Neutrophil (primary cell): ENCODE results near the gene CRABP2.

Experiments
- H3K27ac ChIP-seq: fragments of 200-600 bp; sonication (generic); 2 replicates; pipeline ENCODE4 v1.5.1; 2016; ENCODE audit warnings: mild to moderate bottlenecking, moderate library complexity
- H3K27me3 ChIP-seq: fragments of 200-600 bp; sonication (generic); 2 replicates; pipeline ENCODE4 v1.6.0; 2016; ENCODE audit warnings: mild to moderate bottlenecking
- H3K36me3 ChIP-seq: fragments of 200-600 bp; sonication (generic); 2 replicates; pipeline ENCODE4 v1.5.1; 2017
- H3K4me1 ChIP-seq, 2 experiments: fragments of 200-600 bp in 1 of 2; sonication (generic) in 1 of 2; 1 replicate in 1 of 2; 2 replicates in 1 of 2; pipeline versions ENCODE4 v1.5.1 to v1.6.1; 2013 to 2016; ENCODE audit warnings: low read depth in 1 of 2, low read length in 1 of 2, mild to moderate bottlenecking in 1 of 2, moderate library complexity in 1 of 2; ENCODE audit not compliant: control insufficient read depth in 1 of 2, insufficient read depth in 1 of 2
- H3K4me3 ChIP-seq, 2 experiments: fragments of 200-600 bp in 1 of 2; sonication (generic) in 1 of 2; 1 replicate in 1 of 2; 2 replicates in 1 of 2; pipeline ENCODE4 v1.5.1; 2013 to 2016; ENCODE audit warnings: low read depth in 1 of 2, low read length in 1 of 2, mild to moderate bottlenecking in 1 of 2, moderate library complexity in 1 of 2
- H3K9me3 ChIP-seq: fragments of 200-600 bp; sonication (generic); 2 replicates; pipeline ENCODE4 v1.5.1; 2016
- CTCF ChIP-seq: fragments of 200-600 bp; sonication (generic); IDR thresholded peaks from 2 replicates; pipeline ENCODE4 v1.5.1; 2016; ENCODE audit warnings: antibody characterized with exemption

The CRABP2 gene

DNA sequence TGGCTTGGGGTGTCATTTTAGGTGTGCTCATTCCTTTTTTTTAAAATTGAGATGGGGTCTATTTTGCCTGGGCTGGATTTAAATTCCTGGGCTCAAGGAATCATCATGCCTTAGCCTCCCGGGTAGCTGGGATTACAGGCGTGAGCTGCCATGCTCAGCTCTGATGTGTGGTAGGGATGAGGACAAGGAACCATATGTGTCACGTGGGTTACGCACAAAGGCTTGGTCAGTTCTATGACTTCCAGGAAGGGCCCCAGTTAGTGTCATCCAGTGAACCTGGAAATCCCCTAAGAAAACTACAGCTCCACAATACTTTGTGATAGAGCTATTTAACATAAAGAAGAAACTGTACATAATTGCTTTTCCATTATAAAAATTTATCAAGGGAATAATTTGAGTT, 16.2 kb upstream of the CRABP2 start:
- H3K4me3 ChIP-seq, result no peak overlapping the region
- H3K27me3 ChIP-seq, result no peaks in the 10 kb centered on the region
- H3K27ac ChIP-seq, result no peak overlapping the region
- H3K4me1 ChIP-seq, result peaks cover 15 to 18% of the 10 kb centered on the region in 2 experiments
- no peaks in the 10 kb centered on the region for H3K9me3 ChIP-seq
- no peak for TF ChIP-seq CTCF
- peaks cover 55% of the 10 kb centered on the region for H3K36me3 ChIP-seq

DNA sequence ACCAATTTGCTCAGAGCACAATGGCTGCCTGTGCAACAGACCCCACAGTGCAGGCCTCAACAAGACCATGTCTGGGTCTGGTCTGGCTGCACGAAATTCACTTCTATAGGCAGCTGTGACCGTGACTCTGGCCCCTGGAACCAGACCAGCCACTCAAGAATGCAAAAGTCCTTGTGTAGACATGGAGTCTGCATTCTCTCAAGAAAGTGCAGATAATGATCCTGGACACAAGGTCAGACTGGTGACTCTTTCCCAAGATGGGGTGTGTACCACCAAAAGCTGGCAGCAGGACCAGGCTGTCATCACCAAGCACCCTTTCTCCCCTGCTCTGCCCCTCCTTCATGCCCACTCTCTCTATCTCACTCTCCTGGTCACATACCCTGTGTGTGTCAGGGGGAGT, 15.7 kb upstream of the CRABP2 start:
- H3K36me3 ChIP-seq, result peaks cover 55% of the 10 kb centered on the region
- no peak overlapping the region for H3K27ac ChIP-seq
- H3K27me3 ChIP-seq, result no peaks in the 10 kb centered on the region
- H3K4me3 ChIP-seq, result no peak overlapping the region
- peaks cover 11 to 14% of the 10 kb centered on the region in 2 experiments for H3K4me1 ChIP-seq
- TF ChIP-seq CTCF, result no peak
- H3K9me3 ChIP-seq, result no peaks in the 10 kb centered on the region

GRCh38 chr1:156717351-156717750, 12.0 kb upstream of the CRABP2 start:
- H3K9me3 ChIP-seq, result no peaks in the 10 kb centered on the region
- no peak for TF ChIP-seq CTCF
- H3K4me1 ChIP-seq, result no peaks in the 10 kb centered on the region
- H3K4me3 ChIP-seq, result no peak overlapping the region
- H3K27me3 ChIP-seq, result no peaks in the 10 kb centered on the region
- H3K27ac ChIP-seq, result no peak overlapping the region
- peaks cover 41% of the 10 kb centered on the region for H3K36me3 ChIP-seq

- no peaks in the 10 kb centered on the region for H3K4me1 ChIP-seq
- peaks cover 4% of the 10 kb centered on the region for H3K27me3 ChIP-seq
- H3K4me3 ChIP-seq, result no peak overlapping the region
- no peak for TF ChIP-seq CTCF
- no peak overlapping the region for H3K27ac ChIP-seq
- H3K9me3 ChIP-seq, result no peaks in the 10 kb centered on the region
- peaks cover 22% of the 10 kb centered on the region for H3K36me3 ChIP-seq
These were observed 9.4 kb upstream of the CRABP2 start for GRCh38 chr1:156714830-156715229.

DNA sequence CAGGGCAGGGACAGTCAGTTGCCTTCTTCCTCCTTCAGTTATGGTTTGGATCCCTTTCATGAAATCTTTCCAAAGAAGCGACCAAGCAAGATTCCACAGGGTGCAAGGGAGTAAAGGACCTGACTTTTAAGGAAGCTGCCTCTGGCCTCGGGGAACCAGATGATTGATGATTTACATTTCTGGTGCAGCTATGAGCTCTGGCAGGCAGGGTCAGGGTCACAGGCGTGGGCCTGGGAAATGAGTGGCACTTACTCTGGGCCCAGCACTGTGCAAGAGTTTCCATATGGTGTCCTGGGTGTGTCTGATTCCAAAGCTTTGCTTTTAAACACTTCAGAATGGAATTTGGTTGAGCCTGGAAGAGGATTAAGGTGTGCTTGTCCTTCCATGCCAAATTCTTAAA, 7.2 kb upstream of the CRABP2 start:
- Histone ChIP-seq H3K4me3 (no peak overlapping the region), H3K4me1 (no peaks in the 10 kb centered on the region), H3K27me3 (peaks cover 24% of the 10 kb centered on the region), H3K9me3 (no peaks in the 10 kb centered on the region), H3K36me3 (peaks cover 14% of the 10 kb centered on the region), H3K27ac (no peak overlapping the region)
- no peak for TF ChIP-seq CTCF
